H1 (cell line): ENCODE measurements around the gene HTR4. TPM values are rescaled to one million over a fixed set of nuclear protein-coding genes. Genes with fewer than 3 reads are reported as not detected.

Source experiments
- CTCF ChIA-PET: fragments of 300-600 bp; sonication (Branson Sonifier 250); formaldehyde crosslinking; loops from one replicate; lab custom pipeline; 2021; ENCODE audit not compliant: partially characterized antibody; lab: Charles Lee
- POLR2A ChIA-PET: fragments of 300-600 bp; sonication (Branson Sonifier 250); formaldehyde crosslinking; loops from one replicate; lab custom pipeline; 2021; ENCODE audit warnings: inconsistent platforms; ENCODE audit not compliant: partially characterized antibody; lab: Charles Lee
- DNase-seq, 2 experiments: peaks; one replicate each; pipeline versions ENCODE4 v3.0.0 to v3.0.0-alpha.2; 2010 to 2022; ENCODE audit warnings: low spot score in 2 of 2, low read depth in 1 of 2, mixed read lengths in 1 of 2
- FAIRE-seq: peaks from 2 replicates; lab custom pipeline; 2011; peaks lifted over from hg19 to GRCh38; lab: Jason Lieb, UNC
- H2AFZ ChIP-seq: 2 replicates; pipeline ENCODE4 v1.8.1; 2012; ENCODE audit warnings: low read length, inconsistent platforms
- H2AK5ac ChIP-seq: 2 replicates; pipeline ENCODE4 v1.6.1; 2013; ENCODE audit warnings: low read depth, low read length
- H2BK120ac ChIP-seq: replicated peaks from 2 replicates; pipeline ENCODE3; 2013; ENCODE audit warnings: low read depth, low read length, inconsistent platforms
- H2BK12ac ChIP-seq: 2 replicates; pipeline ENCODE4 v1.6.1; 2013; ENCODE audit warnings: low read depth, low read length
- H2BK15ac ChIP-seq: 2 replicates; pipeline ENCODE4 v1.6.1; 2013; ENCODE audit warnings: low read length
- H2BK20ac ChIP-seq: 2 replicates; pipeline ENCODE4 v1.6.1; 2013; ENCODE audit warnings: low read length
- H2BK5ac ChIP-seq: 2 replicates; pipeline ENCODE4 v1.6.1; 2013; ENCODE audit warnings: low read depth, low read length
- H3K14ac ChIP-seq: 2 replicates; pipeline ENCODE4 v1.6.1; 2013; ENCODE audit warnings: inconsistent platforms; ENCODE audit not compliant: insufficient read length
- H3K18ac ChIP-seq: 2 replicates; pipeline ENCODE4 v1.6.1; 2013; ENCODE audit warnings: low read length; ENCODE audit errors: extremely low read depth
- H3K23ac ChIP-seq: 2 replicates; pipeline ENCODE4 v1.6.1; 2013; ENCODE audit warnings: inconsistent platforms; ENCODE audit not compliant: insufficient read length
- H3K23me2 ChIP-seq: 2 replicates; pipeline ENCODE4 v1.6.1; 2013; ENCODE audit warnings: low read depth, low read length
- H3K27ac ChIP-seq: 2 replicates; pipeline ENCODE4 v1.6.1; 2011; ENCODE audit warnings: low read depth, low read length, inconsistent platforms
- H3K27me3 ChIP-seq, 4 experiments: replicated peaks in 1 of 4; 1 replicate in 1 of 4; 2 replicates in 3 of 4; pipeline versions ENCODE4 v1.6.1 to v1.8.1; 2011 to 2013; ENCODE audit warnings: low read length in 3 of 4, mild to moderate bottlenecking in 3 of 4, inconsistent platforms in 2 of 4, mixed read lengths in 2 of 4, moderate library complexity in 1 of 4; ENCODE audit not compliant: control insufficient read depth in 3 of 4, insufficient read depth in 3 of 4; ENCODE audit errors: extremely low read depth in 1 of 4
- H3K36me3 ChIP-seq, 4 experiments: 2 replicates each; pipeline versions ENCODE4 v1.6.1 to v1.8.1; 2011 to 2013; ENCODE audit warnings: mild to moderate bottlenecking in 4 of 4, low read length in 3 of 4, moderate library complexity in 2 of 4, control low read depth in 1 of 4, inconsistent platforms in 1 of 4; ENCODE audit not compliant: insufficient read depth in 4 of 4, control insufficient read depth in 2 of 4
- H3K4ac ChIP-seq: replicated peaks from 2 replicates; pipeline ENCODE3; 2013; ENCODE audit warnings: low read length, low read depth, mixed read lengths, inconsistent platforms; ENCODE audit not compliant: insufficient read length
- H3K4me1 ChIP-seq, 4 experiments: replicated peaks in 1 of 4; 1 replicate in 1 of 4; 2 replicates in 3 of 4; pipeline versions ENCODE4 v1.6.1 to v1.8.1; 2011 to 2013; ENCODE audit warnings: low read length in 3 of 4, inconsistent platforms in 2 of 4, mixed read lengths in 1 of 4; ENCODE audit not compliant: insufficient read depth in 4 of 4, control insufficient read depth in 3 of 4
- H3K4me2 ChIP-seq, 2 experiments: 2 replicates each; pipeline versions ENCODE4 v1.6.1 to v1.8.1; 2011 to 2013; ENCODE audit warnings: low read depth in 2 of 2, low read length in 2 of 2, control low read depth in 1 of 2, inconsistent platforms in 1 of 2, mild to moderate bottlenecking in 1 of 2; ENCODE audit not compliant: insufficient read depth in 1 of 2
- H3K4me3 ChIP-seq, 4 experiments: fragments of 200-600, 300-600 bp in 1 of 4; sonication (generic), shearing (Covaris generic), sonication (Bioruptor Twin) in 1 of 4; 2 replicates each; pipeline versions ENCODE4 v1.5.1 to v1.8.1; 2011 to 2016; ENCODE audit warnings: low read length in 4 of 4, low read depth in 3 of 4, control low read depth in 2 of 4, inconsistent platforms in 2 of 4, mild to moderate bottlenecking in 2 of 4, mixed read lengths in 1 of 4, moderate library complexity in 1 of 4; ENCODE audit not compliant: insufficient read depth in 2 of 4; ENCODE audit errors: extremely low read depth in 1 of 4
- H3K56ac ChIP-seq: replicated peaks from 2 replicates; pipeline ENCODE3; 2013; ENCODE audit warnings: low read depth, mild to moderate bottlenecking, mixed read lengths, low read length, inconsistent platforms; ENCODE audit not compliant: insufficient read length
- H3K79me1 ChIP-seq: 2 replicates; pipeline ENCODE4 v1.6.1; 2013; ENCODE audit warnings: low read depth, low read length, control low read depth
- H3K79me2 ChIP-seq, 2 experiments: 2 replicates each; pipeline versions ENCODE4 v1.6.1 to v1.8.1; 2012 to 2013; ENCODE audit warnings: low read length in 2 of 2, mild to moderate bottlenecking in 2 of 2, inconsistent platforms in 1 of 2; ENCODE audit not compliant: insufficient read depth in 2 of 2, control insufficient read depth in 1 of 2
- H3K9ac ChIP-seq, 4 experiments: replicated peaks in 1 of 4; 1 replicate in 1 of 4; 2 replicates in 3 of 4; pipeline versions ENCODE4 v1.6.1 to v1.8.1; 2011 to 2013; ENCODE audit warnings: low read depth in 3 of 4, low read length in 3 of 4, control low read depth in 2 of 4, mild to moderate bottlenecking in 2 of 4, moderate library complexity in 2 of 4, inconsistent platforms in 1 of 4; ENCODE audit errors: extremely low read depth in 1 of 4
- H3K9me3 ChIP-seq, 2 experiments: 2 replicates each; pipeline versions ENCODE4 v1.6.1 to v1.8.1; 2012 to 2013; ENCODE audit warnings: mild to moderate bottlenecking in 2 of 2, moderate library complexity in 2 of 2, control low read depth in 1 of 2, inconsistent platforms in 1 of 2, low read depth in 1 of 2, low read length in 1 of 2, mixed read lengths in 1 of 2; ENCODE audit not compliant: insufficient read depth in 2 of 2
- H4K20me1 ChIP-seq, 2 experiments: replicated peaks in 1 of 2; 2 replicates each; pipeline versions ENCODE3 to v1.8.1; 2011 to 2013; ENCODE audit warnings: inconsistent platforms in 2 of 2, low read length in 2 of 2, mild to moderate bottlenecking in 1 of 2; ENCODE audit not compliant: insufficient read depth in 2 of 2, control insufficient read depth in 1 of 2
- H4K5ac ChIP-seq: 2 replicates; pipeline ENCODE4 v1.6.1; 2013; ENCODE audit warnings: low read length, low read depth, mixed read lengths, inconsistent platforms; ENCODE audit not compliant: insufficient read length
- H4K8ac ChIP-seq: 2 replicates; pipeline ENCODE4 v1.8.0; 2013; ENCODE audit warnings: mild to moderate bottlenecking, moderate library complexity, low read length, inconsistent platforms; ENCODE audit not compliant: insufficient read depth; ENCODE audit errors: extremely low read depth
- H4K91ac ChIP-seq: replicated peaks from 2 replicates; pipeline ENCODE3; 2013; ENCODE audit warnings: low read length, mixed read lengths, inconsistent platforms; ENCODE audit not compliant: insufficient read length
- ATF2 ChIP-seq: IDR thresholded peaks from 2 replicates; pipeline ENCODE4 v1.6.1; 2012; ENCODE audit warnings: low read length, inconsistent platforms
- BACH1 ChIP-seq: IDR thresholded peaks from 2 replicates; pipeline ENCODE4 v1.6.1; 2012; ENCODE audit warnings: low read length, improper control_type of control experiment
- CBX8 ChIP-seq: fragments of 300-800, 300-1000 bp; sonication (generic); IDR thresholded peaks from 2 replicates; pipeline ENCODE4 v1.7.1; 2016; ENCODE audit warnings: low read depth, low read length, borderline replicate concordance
- FOSL1 ChIP-seq: IDR thresholded peaks from 2 replicates; pipeline ENCODE4 v1.6.1; 2011; ENCODE audit warnings: mild to moderate bottlenecking, low read depth, low read length, moderate library complexity; ENCODE audit not compliant: insufficient read depth
- GABPA ChIP-seq: IDR thresholded peaks from 2 replicates; pipeline ENCODE4 v1.6.1; 2011; ENCODE audit warnings: mild to moderate bottlenecking, low read length, moderate library complexity, borderline replicate concordance; ENCODE audit not compliant: insufficient read depth
- HDAC2 ChIP-seq, 2 experiments: fragments of 300-600 bp in 1 of 2; sonication (generic) in 1 of 2; IDR thresholded peaks; 2 replicates each; pipeline ENCODE4 v1.6.1; 2011 to 2012; ENCODE audit warnings: low read depth in 2 of 2, low read length in 2 of 2, mild to moderate bottlenecking in 2 of 2, moderate library complexity in 2 of 2, borderline replicate concordance in 1 of 2, inconsistent platforms in 1 of 2
- JUN ChIP-seq: IDR thresholded peaks from 2 replicates; pipeline ENCODE4 v1.6.1; 2011; ENCODE audit warnings: low read depth, mild to moderate bottlenecking, improper control_type of control experiment, low read length
- PHF8 ChIP-seq: fragments of 200-600 bp; sonication (generic); conservative IDR thresholded peaks from 2 replicates; pipeline ENCODE4 v1.7.1; 2012; ENCODE audit warnings: low read depth, mild to moderate bottlenecking, inconsistent platforms, low read length, moderate library complexity
- RAD21 ChIP-seq, 2 experiments: IDR thresholded peaks in 1 of 2; conservative IDR thresholded peaks in 1 of 2; 2 replicates each; pipeline ENCODE4 v1.6.1; 2011; ENCODE audit warnings: low read depth in 2 of 2, low read length in 2 of 2, improper control_type of control experiment in 1 of 2, inconsistent platforms in 1 of 2, mild to moderate bottlenecking in 1 of 2, moderate library complexity in 1 of 2
- RFX5 ChIP-seq: IDR thresholded peaks from 2 replicates; pipeline ENCODE4 v1.6.1; 2011; ENCODE audit warnings: low read depth, low read length, improper control_type of control experiment, borderline replicate concordance
- TEAD4 ChIP-seq: IDR thresholded peaks from 2 replicates; pipeline ENCODE4 v1.6.1; 2012; ENCODE audit warnings: low read depth, low read length, inconsistent platforms, mixed read lengths
- whole genome bisulfite sequencing, 2 experiments: shearing (Covaris generic) in 1 of 2; methylation state at CpG; one replicate each; pipeline versions ENCODE4 v1.1.6 to v1.1.7; 2013 to 2015; ENCODE audit warnings: low lambda C conversion rate in 2 of 2, mixed read lengths in 2 of 2, inconsistent platforms in 1 of 2, low coverage in 1 of 2, missing lambda C conversion rate in 1 of 2; ENCODE audit not compliant: insufficient replicate concordance in 2 of 2, insufficient coverage in 1 of 2, insufficient read length in 1 of 2; ENCODE audit errors: extremely low coverage in 1 of 2, missing lambda C conversion rate in 1 of 2; 5-methylcytosine and 5-hydroxymethylcytosine counted together
- polyA plus RNA-seq, 7 experiments: library from polyadenylated mRNA; depleted of rRNA in 3 of 7; stranded (reverse) in 5 of 7; unstranded in 2 of 7; fragments of >200 nt in 5 of 7; fragments of 200-250 nt in 2 of 7; gene quantifications; 1 replicate in 5 of 7; 2 replicates in 1 of 7; 4 replicates in 1 of 7; pipeline versions ENCODE4 v1.2.1 to v1.2.3, GENCODE V29; 2011 to 2013; ENCODE audit warnings: missing spikeins in 2 of 7, mixed read lengths in 2 of 7
- total RNA-seq: library from RNA; stranded (reverse); fragmentation: NEBNext Ultra II Directional; extraction: Animal tissue kit (Norgen Biotek cat#: 25700); gene quantifications from 2 replicates; pipeline ENCODE4 v1.2.1, GENCODE V29; 2021

Gene HTR4
- total and polyA plus RNA-seq, 2 of the 8 experiments (the other 6 are each of a cell fraction or from before 2014, with no cell fraction given) = not detected

- no peak overlapping the region for H2BK5ac ChIP-seq
- POLR2A ChIA-PET = no interaction called here
- no peaks in the 10 kb centered on the region for H3K9me3 ChIP-seq
- H2AK5ac ChIP-seq = no peak overlapping the region
- no peak overlapping the region for H4K91ac ChIP-seq
- no peak overlapping the region for H2AFZ ChIP-seq
- H2BK20ac ChIP-seq = no peak overlapping the region
- no peak overlapping the region for H3K4ac ChIP-seq
- H3K79me2 ChIP-seq = no peaks in the 10 kb centered on the region
- no peaks in the 10 kb centered on the region for H3K4me1 ChIP-seq
- H3K23me2 ChIP-seq = no peaks in the 10 kb centered on the region
- no peaks in the 10 kb centered on the region for H3K36me3 ChIP-seq
- no peak overlapping the region for H4K8ac ChIP-seq
- H2BK12ac ChIP-seq = no peak overlapping the region
- H3K18ac ChIP-seq = no peak overlapping the region
- no peak overlapping the region for H2BK15ac ChIP-seq
- 92% methylated on average over 9 of the region's 9 CpGs; no CpG with 5 or more reads in 1 of the 2 experiments for WGBS, 2 experiments
- H3K14ac ChIP-seq = no peak overlapping the region
- H3K27me3 ChIP-seq = peaks cover 0 to 1% (median 0%) of the 10 kb centered on the region in 4 experiments; a peak in 1 of 7 replicates
- H3K23ac ChIP-seq = no peak overlapping the region
- H4K5ac ChIP-seq = no peak overlapping the region
- no peak overlapping the region for H3K4me2 ChIP-seq
- H3K4me3 ChIP-seq = no peak overlapping the region
- no peaks in the 10 kb centered on the region for H3K79me1 ChIP-seq
- H3K9ac ChIP-seq = no peak overlapping the region
- no peak overlapping the region for H3K27ac ChIP-seq
- FAIRE-seq = no peak
- DNase-seq = no peak
- CTCF ChIA-PET = interaction anchor here (0.6 to 0.9 kb wide), 2 partner anchors 14 to 93 kb away, joined by 3 to 5 read pairs; no protein-coding TSS in a partner anchor
- H3K56ac ChIP-seq = no peak overlapping the region
- no peaks in the 10 kb centered on the region for H4K20me1 ChIP-seq
- H2BK120ac ChIP-seq = no peak overlapping the region
- TF ChIP-seq HDAC2 (IDR thresholded peaks at IDR 0.05; ENCODE audit: borderline replicate concordance in 1 of 2, low read depth in 2 of 2, low read length in 2 of 2) = no peak
- TF ChIP-seq RFX5 = no peak
- TF ChIP-seq BACH1 = no peak
- TF ChIP-seq RAD21 (IDR thresholded peaks at IDR 0.05 in 1 of 2, conservative IDR thresholded peaks at IDR 0.05 in 1 of 2; ENCODE audit: low read depth in 2 of 2, low read length in 2 of 2) = no peak
- no peak for TF ChIP-seq PHF8
- TF ChIP-seq ATF2 = no peak
- TF ChIP-seq CBX8 = no peak
- no peak for TF ChIP-seq JUN
- TF ChIP-seq TEAD4 = no peak
- no peak for TF ChIP-seq GABPA
- no peak for TF ChIP-seq FOSL1
Measured at GRCh38 chr5:148512498-148512897, 141.8 kb downstream of the HTR4 start.
